HG02973 (cell line): ENCODE data around the gene NOLC1.

ENCODE experiments used
- ATAC-seq: cut with Tn5 transposase; IDR thresholded peaks from one replicate; pipeline ENCODE4 v1.9.1; 2021; ENCODE audit warnings: moderate library complexity; ENCODE audit not compliant: unreplicated experiment

Gene NOLC1

DNA sequence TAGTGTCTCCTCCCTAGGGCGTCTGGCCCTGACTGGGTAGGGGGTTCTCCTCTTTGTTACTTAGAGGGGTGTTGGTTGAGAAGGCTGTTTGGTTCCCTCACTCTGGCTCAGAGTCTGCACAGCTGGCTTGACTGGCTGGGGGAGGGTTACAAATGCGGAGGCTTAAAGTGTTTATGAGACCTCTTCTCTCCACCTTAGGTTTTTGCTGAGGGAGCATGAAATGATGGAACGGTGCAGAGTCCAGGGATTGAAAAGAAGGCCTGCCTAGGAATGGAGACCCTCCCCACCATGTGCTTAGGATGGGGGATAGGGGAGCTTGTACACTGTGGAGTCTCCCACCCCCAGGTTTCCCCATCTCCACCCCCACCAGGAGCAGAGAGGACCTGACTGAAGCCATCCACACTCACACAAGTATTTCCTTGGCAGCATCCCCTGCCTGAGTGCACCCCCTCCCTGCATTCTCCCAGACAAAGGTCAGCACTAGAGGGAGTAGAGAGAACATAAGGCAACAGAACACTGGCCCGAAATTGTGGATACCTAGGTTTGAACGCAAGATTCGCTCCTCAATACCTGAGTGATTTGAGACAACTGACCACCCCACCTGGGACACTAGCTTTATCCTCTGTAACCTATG lies 30.3 kb upstream of the NOLC1 start:
- no peak for ATAC-seq

DNA sequence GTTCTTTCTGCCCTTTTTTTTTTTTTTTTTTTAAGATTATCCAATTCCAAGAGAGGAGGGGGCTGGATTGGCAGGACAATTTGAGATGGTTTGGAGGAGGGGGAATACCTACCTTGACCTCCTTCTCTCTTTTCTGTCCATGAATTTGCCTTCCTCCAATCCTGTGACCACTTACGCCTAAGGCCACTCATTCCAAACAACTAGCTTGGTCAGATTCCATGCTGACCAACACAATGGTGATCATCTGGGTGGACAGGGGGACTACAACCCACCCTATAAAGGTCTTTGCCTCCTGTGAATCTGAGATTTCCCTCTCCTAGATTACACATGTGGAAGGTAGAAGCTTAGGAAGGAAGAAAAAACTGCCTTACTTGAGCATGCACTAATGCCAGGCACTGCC lies 29.7 kb upstream of the NOLC1 start:
- ATAC-seq = no peak

DNA sequence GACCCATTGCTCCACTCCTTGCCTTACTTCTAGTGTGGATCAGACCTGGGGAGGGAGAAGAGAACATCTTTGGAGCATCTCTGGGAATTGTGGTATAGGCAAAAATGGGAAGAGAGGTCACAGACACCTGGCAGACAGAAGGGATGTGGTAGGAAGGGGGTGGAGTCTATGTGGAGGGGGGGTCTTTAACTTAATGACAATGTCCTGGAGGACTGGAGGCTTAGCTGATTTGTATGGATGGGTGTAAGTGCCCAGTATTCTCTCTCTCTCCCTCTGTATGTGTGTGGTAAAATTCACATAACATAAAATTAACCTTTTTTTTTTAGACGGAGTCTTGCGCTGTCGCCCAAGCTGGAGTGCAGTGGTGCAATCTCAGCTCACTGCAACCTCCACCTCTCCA lies 29.0 kb upstream of the NOLC1 start:
- no peak for ATAC-seq

DNA sequence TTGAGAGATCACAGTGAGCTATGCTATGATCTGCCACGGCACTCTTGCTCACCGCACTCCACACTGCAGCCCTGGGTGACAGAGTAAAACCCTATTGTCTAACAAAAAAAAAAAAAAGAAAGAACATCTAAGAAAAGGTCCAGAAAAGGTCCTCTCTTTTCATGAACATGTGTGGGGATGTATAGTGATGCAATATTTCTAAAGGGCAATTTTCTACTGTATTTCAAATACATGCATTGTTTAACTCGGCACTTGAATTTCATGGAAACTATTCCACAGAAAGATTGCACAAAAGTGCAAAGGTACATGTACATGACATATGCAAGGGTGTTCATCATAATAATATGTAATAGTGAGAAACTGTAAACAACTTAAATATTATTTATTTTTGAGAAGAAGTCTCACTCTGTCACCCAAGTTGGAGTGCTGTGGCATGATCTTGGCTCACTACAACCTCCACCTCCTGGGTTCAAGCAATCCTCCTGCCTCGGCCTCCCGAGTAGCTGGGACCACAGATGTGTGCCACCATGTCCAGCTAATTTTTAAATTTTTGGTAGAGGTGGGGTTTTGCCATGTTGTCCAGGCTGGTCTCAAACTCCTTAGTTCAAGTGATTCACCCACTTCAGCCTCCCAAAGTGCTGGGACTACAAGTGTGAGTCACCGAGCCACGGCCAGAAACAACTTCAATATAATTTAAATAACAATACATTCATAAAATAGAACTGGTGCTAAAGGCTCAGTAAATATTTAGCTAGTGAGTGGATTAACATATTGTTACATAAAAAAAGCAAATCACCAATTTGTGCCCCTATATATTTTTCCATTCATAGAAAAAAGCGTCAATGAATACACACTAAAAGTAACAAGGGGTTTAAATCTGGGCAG lies 20.7 kb upstream of the NOLC1 start:
- ATAC-seq = no peak

DNA sequence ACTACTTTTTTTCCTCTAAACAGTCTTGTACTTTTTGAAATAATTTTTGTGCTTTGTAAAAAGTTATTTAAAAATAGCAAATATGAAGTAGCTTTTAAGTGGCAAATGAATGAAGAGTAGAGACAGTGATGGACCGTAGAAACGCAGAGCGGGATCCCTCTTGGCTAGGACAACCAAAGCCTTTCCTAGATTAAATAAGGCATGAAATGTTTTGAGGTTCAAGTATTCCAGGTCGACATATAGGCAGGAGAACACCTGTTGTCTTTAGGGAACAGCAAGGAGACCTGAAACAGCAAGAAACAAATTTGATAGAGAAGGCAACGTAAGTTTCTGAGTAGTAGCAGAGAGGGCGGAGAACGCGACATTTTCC lies 20.0 kb upstream of the NOLC1 start:
- ATAC-seq = no peak

DNA sequence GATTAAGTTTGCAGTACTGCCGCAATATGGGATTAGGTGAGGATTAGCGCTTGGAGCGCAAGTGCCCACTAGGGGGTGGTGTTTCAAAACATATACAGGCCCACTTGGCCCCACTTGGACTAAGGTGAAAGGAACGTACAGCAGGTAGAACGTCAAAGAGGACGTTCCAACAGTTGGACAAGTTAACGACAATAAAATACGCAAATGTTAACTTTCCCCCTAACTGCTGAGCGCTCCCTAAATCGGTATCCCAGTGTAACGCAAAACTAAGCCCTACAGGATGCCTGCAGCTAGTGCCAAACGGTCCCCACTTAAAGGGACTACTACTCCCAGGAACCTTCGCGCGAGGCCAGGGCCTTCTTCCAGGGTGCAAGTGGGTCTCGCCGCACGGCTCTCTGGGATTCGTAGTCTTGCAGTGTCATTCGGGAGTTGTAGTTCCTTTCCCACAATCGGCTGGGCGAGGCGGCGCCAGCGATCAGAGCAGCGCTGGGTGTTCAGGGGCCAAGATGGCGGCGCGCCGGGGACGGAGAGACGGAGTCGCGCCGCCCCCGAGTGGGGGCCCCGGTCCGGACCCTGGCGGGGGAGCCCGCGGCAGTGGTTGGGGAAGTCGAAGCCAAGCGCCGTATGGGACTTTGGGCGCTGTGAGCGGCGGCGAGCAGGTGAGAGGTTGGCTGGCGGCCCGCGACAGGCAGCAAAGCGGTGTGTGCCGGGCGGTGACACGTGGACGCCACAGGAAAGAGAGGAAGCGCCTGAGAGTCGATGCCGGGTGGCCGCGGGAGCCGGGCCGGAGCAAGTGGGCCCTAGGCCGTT lies 19.4 kb upstream of the NOLC1 start, which contains the start of gene PPRC1:
PPRC1 (plus strand) TSS at position 478 of the 810 bp plus-strand sequence; CDS start at position 507, 29 bp downstream.
- peak; percentile 91 for ATAC-seq

DNA sequence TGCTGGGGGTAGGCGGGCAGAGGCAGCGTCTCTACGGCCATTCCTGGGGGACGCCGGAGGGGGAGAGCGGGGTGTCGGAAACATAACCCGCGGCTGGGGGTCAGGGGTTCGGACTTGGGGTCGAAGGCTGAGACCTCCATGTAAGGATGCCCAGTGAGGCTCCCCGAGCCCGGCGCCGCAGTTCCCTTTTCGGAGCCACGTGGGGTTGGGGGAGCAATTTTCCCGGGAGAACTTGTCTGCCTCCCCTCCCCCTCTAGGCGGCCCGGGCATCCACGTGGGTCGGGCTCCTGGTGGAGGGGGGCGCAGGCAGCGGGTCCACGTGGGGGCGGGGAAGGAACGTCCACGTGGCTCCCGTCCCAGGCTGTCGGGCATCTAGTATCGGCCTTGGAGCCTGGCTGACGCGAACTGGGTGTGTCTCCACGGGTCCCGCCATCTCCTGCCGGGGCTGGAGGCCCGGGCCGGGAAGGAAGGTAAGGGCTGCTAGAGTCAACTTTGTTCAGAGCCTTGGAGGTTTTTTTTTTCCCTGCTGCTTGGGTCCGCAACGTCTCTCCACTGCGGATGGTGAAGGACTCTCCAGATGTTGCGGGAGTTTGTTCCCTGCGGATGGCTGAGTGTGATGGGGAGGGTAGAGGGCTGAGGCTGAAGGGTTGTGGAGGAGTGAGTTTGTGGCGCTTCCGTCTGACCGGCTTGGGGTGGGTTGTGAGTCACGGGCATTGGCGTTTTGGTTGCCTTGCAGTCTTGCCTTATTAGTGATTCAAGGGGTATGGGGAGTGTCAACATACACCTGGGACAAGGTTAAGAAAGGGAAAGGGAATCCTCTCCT lies 18.6 kb upstream of the NOLC1 start:
- no peak for ATAC-seq

DNA sequence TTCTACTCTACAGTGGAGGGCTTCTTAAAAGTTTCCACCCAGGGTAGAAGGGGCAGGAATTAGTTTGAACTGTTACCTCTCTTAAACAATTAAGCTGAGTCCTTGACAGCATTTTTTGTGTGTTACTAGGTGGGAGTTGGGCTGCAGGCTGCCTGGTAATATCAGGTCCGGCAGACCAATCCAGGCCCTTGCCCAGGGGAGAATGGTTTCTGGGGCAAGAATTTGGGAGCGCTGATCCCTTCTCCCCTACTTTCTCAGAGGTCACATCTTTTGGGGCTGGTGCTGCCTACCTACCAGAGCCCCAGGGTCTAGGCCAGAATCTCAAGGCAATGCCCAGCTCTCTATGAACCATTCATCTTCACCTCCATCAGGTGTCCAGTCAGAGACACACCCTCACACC lies 17.8 kb upstream of the NOLC1 start:
- ATAC-seq = no peak

DNA sequence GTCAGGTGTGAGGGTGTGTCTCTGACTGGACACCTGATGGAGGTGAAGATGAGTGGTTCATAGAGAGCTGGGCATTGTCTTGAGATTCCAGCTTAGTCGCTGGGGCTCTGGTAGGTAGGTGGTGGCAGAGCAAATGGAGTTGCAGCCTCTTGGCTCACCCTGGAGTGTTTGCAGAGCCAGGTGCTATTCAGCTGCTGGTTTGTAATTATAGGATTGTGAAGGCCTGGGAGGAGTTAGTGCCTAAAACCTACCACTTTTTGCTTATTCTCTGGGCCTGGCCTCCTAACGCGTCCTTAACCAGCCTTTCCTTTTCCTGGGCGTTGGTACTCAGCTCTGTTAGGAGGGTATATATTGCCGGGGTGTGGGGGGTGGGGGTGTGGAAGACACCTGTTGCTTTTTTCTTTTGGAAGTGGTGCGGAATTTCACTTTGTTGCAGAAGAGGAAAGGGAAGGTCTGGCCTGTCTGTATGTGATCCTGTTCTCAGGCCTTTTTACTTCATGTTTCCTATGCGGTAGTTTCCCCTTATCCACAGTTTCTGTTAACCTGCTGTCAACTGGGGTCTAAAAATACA lies 16.1 kb upstream of the NOLC1 start:
- no peak for ATAC-seq

DNA sequence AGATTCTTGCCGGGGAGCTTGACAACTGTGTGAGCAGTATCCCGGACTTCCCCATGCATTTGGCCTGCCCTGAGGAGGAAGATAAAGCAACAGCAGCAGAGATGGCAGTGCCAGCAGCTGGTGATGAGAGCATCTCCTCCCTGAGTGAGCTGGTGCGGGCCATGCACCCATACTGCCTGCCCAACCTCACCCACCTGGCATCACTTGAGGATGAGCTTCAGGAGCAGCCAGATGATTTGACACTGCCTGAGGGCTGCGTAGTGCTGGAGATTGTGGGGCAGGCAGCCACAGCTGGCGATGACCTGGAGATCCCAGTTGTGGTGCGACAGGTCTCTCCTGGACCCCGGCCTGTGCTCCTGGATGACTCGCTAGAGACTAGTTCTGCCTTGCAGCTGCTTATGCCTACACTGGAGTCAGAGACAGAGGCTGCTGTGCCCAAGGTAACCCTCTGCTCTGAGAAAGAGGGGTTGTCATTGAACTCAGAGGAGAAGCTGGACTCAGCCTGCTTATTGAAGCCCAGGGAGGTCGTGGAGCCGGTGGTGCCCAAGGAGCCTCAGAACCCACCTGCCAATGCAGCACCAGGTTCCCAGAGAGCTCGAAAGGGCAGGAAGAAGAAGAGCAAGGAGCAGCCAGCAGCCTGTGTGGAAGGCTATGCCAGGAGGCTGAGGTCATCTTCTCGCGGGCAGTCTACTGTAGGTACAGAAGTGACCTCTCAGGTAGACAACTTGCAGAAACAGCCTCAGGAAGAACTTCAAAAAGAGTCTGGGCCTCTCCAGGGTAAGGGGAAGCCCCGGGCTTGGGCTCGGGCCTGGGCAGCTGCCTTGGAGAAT lies 12.7 kb upstream of the NOLC1 start:
- ATAC-seq = no peak

DNA sequence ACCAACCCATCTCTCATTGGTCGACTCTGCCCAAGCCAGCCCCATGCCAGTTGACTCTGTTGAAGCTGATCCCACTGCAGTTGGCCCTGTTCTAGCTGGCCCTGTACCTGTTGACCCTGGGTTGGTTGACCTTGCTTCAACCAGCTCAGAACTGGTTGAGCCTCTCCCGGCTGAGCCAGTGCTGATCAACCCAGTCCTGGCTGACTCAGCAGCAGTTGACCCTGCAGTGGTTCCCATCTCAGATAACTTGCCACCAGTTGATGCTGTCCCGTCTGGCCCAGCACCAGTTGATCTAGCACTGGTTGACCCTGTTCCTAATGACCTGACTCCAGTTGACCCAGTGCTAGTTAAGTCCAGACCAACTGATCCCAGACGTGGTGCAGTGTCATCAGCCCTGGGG lies 12.0 kb upstream of the NOLC1 start:
- no peak for ATAC-seq

DNA sequence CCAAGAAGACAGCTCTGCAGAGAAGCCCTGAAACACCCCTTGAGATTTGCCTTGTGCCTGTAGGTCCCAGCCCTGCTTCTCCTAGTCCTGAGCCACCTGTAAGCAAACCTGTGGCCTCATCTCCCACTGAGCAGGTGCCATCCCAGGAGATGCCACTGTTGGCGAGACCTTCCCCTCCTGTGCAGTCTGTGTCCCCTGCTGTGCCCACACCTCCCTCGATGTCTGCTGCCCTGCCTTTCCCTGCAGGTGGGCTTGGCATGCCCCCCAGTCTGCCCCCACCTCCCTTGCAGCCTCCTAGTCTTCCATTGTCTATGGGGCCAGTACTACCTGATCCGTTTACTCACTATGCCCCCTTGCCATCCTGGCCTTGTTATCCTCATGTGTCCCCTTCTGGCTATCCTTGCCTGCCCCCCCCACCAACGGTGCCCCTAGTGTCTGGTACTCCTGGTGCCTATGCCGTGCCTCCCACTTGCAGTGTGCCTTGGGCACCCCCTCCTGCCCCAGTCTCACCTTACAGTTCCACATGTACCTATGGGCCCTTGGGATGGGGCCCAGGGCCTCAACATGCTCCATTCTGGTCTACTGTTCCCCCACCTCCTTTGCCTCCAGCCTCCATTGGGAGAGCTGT lies 11.2 kb upstream of the NOLC1 start:
- no peak for ATAC-seq

DNA sequence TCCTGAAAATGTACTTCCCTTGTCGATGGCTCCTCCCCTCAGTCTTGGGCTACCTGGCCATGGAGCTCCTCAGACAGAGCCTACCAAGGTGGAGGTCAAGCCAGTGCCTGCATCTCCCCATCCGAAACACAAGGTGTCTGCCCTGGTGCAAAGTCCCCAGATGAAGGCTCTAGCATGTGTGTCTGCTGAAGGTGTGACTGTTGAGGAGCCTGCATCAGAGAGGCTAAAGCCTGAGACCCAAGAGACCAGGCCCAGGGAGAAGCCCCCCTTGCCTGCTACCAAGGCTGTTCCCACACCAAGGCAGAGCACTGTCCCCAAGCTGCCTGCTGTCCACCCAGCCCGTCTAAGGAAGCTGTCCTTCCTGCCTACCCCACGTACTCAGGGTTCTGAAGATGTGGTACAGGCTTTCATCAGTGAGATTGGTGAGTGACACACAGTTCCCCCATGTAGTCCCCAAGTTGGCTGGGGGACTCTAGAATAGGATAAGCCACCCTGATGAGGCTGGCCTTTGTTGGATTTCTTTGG lies 10.5 kb upstream of the NOLC1 start:
- no peak for ATAC-seq

DNA sequence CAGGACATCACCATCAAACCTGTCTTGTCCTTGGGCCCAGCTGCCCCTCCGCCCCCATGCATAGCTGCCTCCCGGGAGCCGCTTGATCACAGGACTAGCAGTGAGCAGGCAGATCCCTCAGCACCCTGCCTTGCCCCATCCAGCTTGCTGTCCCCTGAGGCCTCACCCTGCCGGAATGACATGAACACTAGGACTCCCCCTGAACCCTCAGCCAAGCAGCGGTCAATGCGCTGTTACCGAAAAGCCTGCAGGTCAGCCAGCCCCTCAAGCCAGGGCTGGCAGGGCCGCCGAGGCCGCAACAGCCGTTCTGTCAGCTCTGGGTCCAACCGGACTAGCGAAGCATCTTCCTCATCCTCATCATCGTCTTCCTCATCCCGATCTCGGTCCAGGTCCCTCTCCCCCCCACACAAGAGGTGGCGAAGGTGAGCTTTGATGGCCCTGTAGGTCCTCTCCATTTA lies 5.2 kb upstream of the NOLC1 start:
- ATAC-seq = no peak

DNA sequence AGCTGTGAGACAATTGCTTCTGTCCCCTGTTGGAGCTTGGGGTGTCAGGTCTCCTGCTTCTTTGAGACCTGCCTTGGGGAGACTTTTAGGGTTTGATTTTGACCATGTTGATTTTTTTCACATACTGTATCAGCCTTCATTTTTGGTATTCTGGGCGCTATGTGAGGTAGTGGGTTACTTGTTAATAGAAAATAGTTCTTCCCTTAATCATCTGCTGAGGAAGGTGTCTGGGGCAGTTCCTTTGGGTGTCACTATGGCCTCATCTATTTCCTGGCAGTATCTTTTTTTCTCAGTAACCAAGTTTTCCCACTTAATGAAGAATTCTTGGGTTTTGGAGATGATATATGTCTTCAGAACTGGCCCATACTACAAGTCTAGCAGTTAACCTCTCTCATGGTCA lies 4.6 kb upstream of the NOLC1 start:
- ATAC-seq = no peak

DNA sequence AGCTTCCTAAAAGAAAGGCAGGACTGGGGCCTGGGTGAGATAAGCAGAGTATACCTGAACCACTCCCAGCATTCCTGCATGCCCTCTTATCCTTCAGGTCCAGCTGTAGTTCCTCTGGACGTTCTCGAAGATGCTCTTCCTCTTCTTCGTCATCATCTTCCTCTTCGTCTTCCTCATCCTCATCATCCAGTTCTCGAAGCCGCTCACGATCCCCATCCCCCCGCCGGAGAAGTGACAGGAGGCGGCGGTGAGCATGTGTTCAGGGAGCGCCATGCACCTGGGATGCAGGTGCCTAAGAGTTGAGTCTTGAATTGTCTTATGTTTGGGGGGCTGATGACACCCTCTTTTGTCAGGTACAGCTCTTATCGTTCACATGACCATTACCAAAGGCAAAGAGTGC lies 3.9 kb upstream of the NOLC1 start:
- no peak for ATAC-seq

DNA sequence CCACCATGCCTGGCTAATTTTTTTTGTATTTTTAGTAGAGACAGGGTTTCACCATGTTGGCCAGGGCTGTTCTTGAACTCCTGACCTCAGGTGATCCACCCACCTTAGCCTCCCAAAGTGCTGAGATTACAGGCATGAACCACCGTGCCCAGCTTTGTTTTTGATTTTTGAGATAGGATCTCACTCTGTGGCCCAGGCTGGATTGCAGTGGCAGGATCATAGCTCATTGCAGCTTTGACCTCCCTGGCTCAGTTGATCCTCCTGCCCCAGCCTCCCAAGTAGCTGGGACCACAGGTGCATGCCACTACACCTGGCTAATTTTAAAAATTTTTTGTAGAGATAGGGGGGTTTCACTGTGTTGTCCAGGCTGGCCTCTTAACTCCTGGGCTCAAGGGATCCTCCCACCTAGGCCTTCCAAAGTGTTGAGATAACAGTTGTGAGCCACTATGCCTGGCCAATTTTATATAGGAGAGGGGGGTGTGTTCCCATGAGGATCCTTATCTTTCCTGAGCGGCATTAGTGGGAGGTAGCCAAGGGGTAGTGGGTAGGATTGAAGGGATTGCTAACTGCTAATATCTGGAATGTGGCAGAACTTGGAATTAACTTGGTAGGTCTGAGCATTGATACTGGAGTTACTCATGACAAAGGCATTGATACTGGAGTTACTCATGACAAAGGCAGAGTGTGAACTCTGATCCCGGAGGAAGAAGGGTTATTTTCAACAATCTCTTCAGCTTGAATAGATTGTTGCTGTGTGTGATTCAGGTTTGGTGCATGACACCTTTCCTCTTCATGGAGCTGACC lies 1.0 kb upstream of the NOLC1 start:
- no peak for ATAC-seq

DNA sequence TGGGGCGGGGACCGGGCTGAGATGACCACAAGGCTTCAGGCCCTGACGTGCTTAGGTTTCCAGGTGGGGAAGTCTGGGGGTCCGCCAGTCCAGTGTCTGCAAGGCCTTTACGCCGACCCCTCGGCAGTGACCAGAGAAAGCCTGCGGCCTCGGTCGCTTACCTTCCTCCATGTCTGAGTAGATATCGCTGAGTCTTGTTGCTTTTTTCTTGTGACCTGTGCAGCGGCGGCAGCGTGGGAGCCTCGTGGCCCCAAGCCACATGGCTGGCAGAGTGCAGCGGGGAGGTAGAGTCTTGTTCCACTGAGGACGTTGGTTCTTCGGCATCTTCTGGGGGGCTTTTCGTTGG lies 329 bp downstream of the NOLC1 start:
- peak; percentile 30 for ATAC-seq
